NCI-H2029 treated with DMSO at 0.1 percent for 48 hours (cell line): ENCODE data around the gene CARD14.
A peak's percentile ranks its signal among the peaks of the same experiment; 100 is the strongest.

Source experiments
- DNase-seq: peaks from one replicate; lab custom pipeline; 2025; lab: John Stamatoyannopoulos, UW

CARD14 gene

GRCh38 chr17:80169784-80170500, at the start of gene CARD14:
CARD14 (plus strand) TSS chr17:80170030; CDS start chr17:80181439, 11,409 bp downstream.
- DNase-seq, result no peak

DNA sequence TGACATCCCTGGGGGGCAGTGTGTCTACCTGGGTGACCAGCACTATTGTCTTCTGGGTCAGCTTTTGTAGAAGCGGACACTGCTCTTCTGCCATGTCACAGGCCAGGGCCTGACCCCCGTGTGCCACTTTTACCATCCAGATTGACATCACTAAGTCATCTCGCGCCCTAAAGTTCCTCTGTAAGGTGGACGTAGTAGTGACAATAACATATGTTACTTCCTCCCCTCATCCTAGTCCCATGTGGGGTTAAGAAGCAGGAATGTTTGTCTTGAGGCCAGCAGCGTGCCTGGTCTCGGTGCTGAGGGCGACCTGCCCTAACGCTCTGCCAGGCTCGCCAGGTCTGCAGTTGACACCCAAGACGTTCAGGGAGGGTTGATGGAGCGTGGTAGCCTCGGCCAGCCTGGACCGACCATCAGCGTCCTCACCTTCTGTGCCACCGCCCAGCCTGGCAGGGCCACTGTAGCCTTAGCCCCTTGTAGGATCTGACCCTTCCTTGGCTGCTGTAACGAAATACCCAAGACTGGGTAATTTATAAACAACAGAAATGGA, 47.7 kb upstream of the CARD14 start:
- DNase-seq, result no peak

DNA sequence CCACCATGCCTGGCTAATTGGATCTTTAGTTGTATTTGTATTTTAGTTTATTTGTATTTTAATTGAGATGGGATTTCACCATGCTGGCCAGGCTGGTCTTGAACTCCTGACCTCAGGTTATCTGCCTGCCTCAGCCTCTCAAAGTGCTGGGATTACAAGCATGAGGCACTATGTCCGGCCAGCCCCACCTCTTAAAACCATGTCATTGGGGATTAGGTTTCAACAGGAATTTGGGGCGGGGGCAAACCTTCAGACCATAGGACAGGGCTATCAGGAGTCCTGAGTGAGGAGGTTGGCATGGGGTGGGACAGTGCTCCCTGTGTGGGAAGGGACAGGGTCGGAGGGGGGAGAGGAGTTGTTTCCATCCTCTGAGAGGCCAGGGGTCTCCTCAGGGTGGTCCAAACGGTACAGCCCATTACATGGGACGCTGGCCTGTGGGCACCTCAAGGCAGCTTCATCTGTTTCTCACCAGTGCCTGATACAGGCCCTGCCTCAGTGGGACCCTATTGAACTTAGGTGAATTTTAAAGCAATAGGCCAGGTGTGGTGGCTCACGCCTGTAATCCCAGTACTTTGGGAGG, 46.8 kb upstream of the CARD14 start:
- DNase-seq, result no peak

GRCh38 chr17:80123791-80124190, 46.0 kb upstream of the CARD14 start:
- DNase-seq, result no peak

- DNase-seq, result no peak
These were observed 45.4 kb upstream of the CARD14 start for GRCh38 chr17:80124351-80124981.

- no peak for DNase-seq
These were observed 44.0 kb upstream of the CARD14 start for GRCh38 chr17:80125656-80126448.

DNA sequence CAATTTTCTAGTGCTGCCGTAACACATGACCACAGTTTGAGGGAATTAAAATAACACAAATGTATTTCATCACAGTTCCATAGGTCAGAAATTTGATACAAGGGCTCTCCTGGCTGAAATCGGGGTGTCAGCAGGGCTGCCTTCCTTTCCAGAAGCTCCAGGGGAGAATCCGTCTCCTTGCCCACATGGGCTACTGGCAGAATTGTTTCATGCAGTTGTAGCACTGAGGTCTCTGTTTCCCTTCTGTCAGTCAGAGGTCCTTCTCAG, 43.4 kb upstream of the CARD14 start:
- no peak for DNase-seq

GRCh38 chr17:80129006-80129565, 40.7 kb upstream of the CARD14 start:
- no peak for DNase-seq

DNA sequence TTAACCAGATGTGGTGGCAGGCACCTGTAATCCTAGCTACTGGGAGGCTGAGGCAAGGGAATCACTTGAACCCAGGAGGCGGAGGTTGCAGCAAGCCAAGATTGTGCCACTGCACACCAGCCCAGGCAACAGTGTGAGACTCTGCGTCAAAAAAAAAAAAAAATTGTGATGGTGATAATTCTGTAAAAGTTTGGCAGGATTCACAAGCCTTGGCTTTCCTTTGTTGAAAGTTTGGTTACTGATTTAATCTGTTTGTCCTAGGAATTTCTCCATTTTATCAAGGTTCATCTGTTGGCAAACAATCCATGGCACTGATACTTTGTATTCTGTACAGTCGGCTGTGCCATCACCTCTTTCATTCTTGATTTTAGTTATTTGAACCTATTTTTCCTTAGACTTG, 38.8 kb upstream of the CARD14 start:
- no peak for DNase-seq

DNA sequence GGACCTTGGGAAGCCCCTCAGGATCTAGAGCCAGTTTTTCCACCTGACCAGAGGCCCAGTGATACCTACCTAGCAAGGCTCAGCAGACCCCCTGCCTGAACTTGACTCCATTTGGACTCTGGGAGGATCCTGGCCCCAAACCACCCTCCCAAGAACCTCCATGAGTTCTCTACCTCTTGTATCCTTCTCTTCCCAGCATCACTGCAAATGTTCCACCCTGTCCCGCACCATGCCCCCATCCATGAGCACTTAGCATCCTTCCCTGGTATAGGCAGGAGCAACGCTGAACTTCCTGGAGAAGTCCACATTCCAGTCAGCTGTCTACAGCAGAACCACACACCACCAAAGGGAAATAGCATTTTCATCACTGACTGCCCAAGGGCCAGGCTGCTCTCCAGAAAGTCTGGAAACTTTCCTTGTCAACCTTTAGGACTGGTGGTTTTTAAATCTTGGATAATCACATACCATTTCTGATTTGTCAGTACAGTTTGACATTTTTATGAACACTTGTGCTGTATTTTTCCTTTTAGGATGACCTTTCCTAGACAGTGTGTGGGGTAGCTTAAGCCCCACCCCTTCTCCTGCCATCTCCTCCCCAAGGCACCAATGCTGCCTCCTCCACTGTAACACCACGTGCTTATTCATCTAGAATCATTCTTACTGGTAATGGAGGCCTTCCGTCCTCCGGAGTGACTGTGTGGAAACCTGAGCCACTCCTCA, 36.8 kb upstream of the CARD14 start:
- DNase-seq, result no peak

DNA sequence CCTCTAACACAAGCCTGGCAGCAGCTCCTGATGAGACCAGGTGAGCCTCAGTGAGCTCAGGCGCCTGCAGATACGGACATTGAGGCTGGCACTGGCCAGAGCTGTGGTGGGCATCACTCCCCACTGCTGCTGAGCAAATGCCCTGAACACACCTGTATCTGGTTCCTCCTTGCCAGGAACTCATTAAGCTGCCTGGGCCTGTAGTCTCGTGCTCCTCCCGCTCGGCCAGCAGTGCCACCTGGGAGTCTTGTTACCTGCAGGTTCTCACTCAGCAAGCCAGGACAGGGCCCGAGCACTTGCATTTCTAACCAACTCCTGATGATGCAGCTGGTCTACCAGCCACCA, 36.2 kb upstream of the CARD14 start:
- DNase-seq, result no peak

GRCh38 chr17:80137131-80137530, 32.7 kb upstream of the CARD14 start:
- no peak for DNase-seq

DNA sequence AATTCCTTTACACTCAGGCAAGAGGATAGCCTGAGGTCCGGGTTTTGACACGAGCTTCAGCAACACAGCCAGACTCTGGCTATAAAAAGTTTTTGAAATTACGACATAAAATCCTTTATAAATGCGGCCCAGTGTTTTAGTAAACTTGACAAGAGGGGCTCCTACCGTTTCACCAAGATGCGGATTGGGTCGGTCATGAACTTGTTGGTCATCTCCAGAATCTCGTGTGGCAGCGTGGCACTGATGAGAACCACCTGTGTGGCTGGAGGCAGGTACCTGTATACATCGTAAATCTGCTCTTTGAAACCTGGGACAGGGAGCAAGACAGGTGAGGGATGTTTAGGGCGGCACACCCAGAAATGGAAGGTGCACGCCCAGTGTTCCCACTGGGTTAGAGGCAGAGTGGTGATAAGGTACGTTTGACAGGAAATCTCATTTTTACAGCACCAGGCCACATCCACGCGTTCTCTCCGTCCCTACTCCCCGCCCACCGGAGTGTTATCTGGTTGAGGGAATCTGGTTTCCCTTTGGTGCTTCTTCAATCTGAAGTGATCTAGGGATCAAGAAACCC, 30.9 kb upstream of the CARD14 start:
- DNase-seq, result no peak

- no peak for DNase-seq
These were observed 28.2 kb upstream of the CARD14 start for GRCh38 chr17:80141463-80142165.

DNA sequence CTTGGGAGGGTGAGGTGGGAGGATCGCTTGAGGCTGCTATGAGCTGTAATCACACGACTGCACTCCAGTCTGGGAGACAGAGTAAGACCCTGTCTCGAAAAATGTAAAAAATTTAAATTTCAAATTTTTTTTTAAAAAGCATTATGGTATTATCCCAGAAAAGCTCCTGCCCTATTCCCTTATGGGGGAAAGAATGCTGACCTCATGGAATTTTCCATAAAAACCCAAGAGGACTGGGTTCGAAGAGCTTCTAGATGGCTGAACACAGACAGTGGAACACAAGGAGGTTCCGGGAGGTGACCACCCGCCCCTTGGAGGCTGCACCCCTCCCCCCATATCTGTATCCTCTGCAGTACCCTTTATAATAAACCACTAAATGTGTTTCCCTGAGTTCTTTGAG, 26.9 kb upstream of the CARD14 start:
- no peak for DNase-seq

- DNase-seq, result no peak
These were observed 24.5 kb upstream of the CARD14 start for GRCh38 chr17:80145076-80146075.

DNA sequence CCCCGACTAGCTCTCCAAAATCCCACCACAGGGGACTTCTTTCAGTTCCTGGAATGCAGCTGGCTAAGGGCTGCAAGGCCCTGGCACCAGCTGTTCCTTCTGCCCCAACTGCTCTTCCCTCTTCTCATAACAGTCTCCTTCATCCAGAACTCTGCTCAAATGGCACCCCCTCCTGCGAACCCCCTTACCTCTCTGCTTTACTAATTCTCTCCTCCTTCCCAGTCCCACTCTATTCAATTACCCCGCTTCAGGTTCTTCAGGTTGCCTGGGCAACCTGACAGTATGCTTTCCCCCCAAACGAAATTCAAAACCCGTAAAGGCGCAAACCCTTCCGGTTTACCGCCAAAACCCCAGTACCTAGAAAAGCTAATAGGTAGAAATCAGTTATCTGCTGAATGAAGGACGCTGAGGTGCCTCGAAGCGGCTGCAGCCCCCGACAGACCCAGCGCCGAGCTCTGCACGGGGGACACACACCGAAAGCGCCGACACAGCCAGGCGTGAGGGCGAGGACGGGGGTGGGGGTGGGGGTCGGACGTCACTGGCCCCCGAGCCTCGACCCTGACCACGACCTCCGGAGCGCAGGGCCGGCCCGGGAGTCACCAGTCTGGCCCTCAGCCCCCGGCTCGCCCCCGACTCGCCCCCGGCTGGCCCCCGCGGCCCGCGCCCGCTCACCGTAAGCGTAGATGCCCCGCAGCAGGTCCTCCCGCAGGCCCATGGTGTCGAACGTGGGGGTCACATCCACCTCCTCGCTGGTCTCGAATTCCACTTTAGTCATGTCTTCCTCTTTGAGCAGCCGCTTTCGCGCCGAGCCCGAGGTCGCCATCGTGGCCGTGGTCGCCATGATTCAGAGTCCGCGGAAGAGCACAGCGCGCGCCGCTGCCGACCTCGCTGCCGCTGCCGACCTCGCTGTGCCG, 23.5 kb upstream of the CARD14 start:
- DNase-seq, result peak; percentile 26

GRCh38 chr17:80147035-80147822, 22.6 kb upstream of the CARD14 start, which contains the start of gene EIF4A3:
EIF4A3 (minus strand) TSS chr17:80147128; CDS start chr17:80146961, 167 bp downstream.
- peak; percentile 83 for DNase-seq
